Measurements from ENCODE around the gene ATF2.
"Not testable (repeated sequence)": the region's sequence is repeated elsewhere in the genome, so short reads cannot be mapped to it uniquely, and the experiment has no call there.

ATF2 gene

DNA sequence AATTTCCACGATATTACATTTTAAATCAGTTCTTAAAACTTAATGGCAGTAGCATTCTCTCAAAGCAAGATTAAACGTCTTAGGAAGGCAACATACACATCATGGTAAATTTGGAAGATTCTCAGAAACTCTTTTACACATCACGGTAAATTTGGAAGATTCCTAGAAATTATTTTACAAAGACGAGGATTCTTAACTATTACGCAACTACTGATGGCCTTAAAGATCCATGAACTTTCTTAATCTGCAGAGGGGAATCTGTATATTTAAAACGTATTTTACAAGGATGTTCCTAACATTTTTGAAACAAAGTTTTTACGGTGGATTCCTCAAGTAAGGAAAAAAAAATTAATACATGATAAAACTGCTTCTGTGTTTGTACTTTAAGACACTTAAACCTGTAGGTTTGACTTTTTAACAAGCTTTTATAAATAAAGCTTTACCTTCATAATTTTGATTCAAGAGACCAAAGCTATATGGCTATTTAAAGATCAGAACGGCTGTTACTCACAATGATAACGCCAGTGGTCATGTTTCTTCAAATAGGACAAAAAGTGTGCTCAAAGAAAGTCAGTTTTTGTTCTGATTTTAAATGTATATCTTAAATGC, 1.7 kb downstream of the ATF2 start:
- DNase-seq: no peak

DNA sequence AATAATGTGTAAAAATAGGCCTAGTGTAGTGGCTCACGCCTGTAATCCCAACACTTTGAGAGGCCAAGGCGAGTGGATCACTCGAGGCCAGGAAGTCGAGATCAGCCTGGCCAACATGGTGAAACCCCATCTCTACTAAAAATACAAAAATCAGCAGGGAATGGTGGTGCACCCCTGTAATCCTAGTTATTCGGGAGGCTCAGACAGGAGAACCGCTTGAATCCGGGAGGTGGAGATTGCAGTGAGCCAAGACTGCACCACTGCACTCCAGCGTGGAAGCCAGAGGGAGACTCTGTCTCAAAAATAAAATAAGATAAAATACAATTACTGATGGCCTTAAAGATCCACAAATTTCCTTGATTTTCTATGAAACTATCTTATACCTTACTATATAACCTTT, 3.8 kb downstream of the ATF2 start:
- no peak for DNase-seq

- no peak for DNase-seq
Observed at GRCh38 chr2:175158894-175159293, 9.1 kb downstream of the ATF2 start.

DNA sequence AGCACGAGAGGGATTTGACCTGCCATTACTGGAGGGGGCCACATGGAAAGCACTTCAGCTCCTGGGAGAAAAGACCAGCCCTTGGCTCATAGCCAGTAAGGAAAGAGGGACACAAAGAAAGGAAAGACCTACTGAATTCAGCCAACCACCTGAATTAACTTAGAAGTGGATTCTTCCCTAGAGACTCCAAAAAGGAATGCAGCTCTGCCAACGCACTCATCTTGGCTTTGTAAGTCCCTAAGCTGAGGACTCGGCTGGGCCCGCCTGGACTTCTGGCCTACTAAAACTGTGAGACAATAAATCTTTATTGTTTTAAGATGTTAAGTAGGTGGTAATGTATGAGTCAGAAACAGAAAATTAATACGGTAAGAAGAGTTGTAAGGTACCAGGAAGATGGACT, 11.5 kb downstream of the ATF2 start:
- no peak for DNase-seq

- no peak for DNase-seq
Observed at GRCh38 chr2:175154661-175155082, 13.3 kb downstream of the ATF2 start.

GRCh38 chr2:175152242-175152641, 15.8 kb downstream of the ATF2 start:
- DNase-seq: no peak

- no peak for DNase-seq
Observed at GRCh38 chr2:175151791-175152190, 16.2 kb downstream of the ATF2 start.

DNA sequence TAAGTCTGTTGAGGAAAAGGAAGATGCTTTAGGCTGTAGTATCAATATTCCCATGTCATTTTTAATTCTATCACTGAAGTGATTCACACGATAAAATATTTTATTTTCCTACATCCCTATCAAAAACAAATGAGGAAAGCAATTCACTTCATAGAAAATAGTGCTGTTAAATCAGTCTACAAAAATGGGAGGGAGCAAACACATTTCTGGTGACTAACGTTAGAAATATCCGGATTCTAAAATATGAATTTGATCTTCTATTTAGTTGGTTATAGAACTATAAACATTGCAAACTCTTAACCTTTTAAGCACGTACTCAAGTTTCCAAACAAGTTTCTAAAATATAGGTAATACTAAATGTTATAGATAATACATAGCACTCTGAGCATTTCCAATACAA, 20.8 kb downstream of the ATF2 start:
- DNase-seq: no peak

GRCh38 chr2:175143678-175144077, 24.3 kb downstream of the ATF2 start:
- DNase-seq: no peak

- DNase-seq: no peak
Observed at GRCh38 chr2:175143191-175143590, 24.8 kb downstream of the ATF2 start.

GRCh38 chr2:175140332-175140731, 27.7 kb downstream of the ATF2 start:
- DNase-seq: no peak

DNA sequence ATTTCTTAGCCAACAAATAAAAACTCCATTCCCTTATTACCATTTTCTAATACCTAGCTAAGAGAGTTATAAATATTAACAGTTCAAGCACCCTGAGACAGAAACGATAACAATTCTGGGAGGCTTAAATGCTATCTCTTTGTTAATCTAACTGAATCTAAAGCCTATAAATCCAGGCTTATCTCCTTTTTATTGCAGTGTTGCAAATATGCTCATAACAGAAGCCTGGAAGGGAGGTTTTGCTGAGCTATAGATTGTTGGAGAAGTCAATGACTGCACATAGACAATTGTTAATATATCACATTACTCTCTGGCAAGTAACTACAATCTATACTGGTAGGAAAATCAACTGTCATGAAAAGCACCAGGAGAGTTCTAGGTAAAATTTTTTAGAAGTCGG, 30.2 kb downstream of the ATF2 start:
- DNase-seq: no peak

DNA sequence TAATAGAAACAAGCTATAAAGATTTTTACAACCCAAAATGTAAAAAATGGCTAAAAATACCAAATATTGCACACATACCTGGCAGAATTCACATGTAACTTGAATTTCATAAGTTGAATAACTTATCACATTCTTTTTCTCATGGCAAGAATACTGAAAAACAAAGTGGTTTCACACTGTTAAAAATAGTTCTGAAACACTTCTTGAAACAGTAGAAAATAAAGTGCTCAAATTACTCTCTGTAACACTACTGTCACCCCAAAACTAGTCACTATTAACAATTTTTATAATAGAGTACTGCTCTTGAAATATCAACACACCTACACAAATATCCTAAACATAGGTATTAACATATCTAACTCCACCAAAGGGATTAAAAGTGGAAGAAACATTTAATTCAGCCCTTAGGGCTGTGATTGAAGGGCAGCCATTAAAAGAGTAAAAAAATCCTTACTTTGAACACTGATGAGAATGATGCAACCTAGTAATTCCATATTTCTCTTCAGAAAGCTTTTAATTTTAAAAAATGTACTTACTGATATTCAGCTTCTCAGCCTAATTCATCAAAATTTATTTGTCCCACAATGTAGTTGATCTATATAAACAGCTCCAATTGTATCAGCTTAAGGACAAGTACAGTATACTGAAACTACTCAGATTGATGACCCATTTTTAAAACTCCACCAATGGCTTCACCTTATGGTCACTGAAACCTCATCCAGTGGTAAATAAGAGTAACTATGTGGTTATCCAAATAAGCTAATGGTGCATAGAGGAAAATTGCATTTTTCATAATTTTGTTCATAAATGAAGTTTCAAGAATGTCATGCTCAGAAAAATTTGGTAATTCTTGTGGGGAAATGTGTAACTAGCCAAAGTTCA, 31.4 kb downstream of the ATF2 start:
- DNase-seq: no peak

DNA sequence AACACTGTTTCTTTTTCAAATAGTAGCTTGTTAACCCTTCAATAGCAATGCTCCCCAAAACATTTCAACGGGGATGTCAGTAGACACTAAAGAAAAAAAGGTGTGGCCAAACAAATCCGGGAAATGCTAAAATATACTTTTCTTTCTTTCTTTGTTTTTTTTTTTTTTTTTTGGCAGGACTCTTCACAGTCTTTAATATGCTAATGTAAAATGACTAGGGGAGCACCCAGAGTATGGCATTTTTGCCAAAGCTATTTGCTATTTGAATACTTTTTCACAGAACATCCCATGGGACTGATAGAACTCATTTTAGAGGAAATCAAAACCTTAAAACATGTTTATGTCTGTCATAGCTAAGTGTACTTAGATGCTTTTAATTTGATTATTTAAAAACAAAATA, 32.1 kb downstream of the ATF2 start:
- no peak for DNase-seq

DNA sequence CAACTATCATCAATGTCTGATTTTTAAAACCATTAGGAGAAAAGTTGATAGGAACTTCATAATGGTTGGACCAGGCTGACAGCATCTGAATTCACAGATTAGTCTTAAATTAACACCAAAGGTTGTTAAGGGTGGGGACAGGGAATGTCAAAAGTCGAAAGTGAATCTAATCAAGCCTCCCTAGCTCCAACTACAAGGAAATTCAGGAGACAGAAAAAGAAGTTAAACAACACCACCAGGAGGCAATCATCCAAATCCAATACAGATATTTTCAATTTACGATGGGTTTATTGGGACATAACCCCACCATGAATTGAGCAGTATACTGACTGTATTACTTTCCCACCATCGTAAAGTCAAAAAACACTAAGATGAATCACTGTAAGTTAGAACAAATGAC, 32.8 kb downstream of the ATF2 start:
- DNase-seq: no peak

DNA sequence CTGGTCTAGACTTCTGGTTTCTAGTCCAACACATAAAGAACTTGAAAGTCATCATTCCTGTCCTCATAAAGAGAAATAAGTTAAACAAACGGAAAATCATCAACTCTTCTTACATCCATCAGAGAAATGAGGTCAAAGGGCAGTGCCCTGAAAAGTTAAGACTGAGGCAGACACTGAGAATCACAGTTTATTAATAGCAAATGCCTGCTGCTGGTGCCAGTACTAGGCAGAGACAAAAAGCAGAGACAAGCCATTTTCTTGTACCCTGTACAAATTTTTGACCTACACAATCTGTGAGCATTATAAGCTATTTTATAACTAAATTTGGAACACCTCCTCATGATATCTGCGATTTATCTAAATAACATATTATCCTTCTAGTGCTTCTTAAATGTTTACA, 36.8 kb downstream of the ATF2 start:
- DNase-seq: no peak

DNA sequence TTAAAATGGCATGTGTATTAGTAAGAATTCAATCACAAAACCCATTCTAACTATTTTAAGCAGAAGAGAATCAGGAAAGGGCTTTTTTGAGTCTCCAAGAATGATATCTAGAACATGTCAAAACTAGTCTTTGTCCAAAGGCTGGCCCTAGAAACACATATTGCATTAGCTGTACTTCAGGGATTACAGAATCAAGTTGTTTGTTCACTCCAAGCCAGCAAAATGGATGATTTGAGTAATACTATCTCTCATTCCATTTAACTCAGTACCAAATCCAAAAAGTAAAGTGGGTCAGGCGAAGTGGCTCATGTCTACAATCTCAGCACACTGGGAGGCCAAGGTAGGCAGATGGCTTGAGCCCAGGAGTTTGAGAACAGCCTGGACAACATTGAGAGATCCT, 41.3 kb downstream of the ATF2 start:
- DNase-seq: no peak

- no peak for DNase-seq
Observed at GRCh38 chr2:175123254-175123653, 44.7 kb downstream of the ATF2 start.

DNA sequence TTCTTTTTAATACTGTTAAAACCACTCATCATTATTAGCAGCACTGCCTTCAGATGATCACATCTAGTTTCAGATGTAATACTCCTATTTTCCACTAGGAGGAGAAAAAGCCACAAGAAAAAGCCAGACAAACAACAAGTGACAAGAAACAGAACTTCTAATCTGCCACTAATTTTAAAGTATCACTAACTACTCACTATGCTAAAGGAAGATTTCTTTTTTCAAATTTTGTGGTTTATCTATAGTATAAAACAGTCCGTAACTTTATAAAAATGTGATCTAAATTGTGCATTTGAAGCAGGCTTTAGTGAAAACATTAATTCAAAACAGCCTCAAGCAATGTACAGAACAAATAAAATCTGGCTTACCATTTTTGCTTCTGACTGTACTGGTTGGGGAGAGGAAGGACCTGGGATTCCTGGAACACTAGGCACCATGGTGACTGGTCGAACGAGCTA, 56.8 kb downstream of the ATF2 start:
- peak in 1 of 56 donors; percentile 9 for DNase-seq

DNA sequence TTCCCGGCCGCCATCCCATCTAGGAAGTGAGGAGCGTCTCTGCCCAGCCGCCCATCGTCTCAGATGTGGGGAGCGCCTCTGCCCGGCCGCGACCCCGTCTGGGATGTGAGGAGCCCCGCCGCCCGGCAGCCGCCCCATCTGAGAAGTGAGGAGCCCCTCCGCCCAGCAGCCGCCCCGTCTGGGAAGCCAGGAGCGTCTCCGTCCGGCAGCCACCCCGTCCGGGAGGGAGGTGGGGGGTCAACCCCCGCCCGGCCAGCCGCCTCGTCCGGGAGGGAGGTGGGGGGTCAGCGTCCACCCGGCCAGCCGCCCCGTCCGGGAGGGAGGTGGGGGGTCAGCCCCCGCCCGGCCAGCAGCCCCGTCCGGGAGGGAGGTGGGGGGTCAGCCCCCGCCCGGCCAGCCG, 59.9 kb downstream of the ATF2 start:
- not testable (repeated sequence) for DNase-seq

- no peak for DNase-seq
Observed at GRCh38 chr2:175107146-175107545, 60.9 kb downstream of the ATF2 start.

DNA sequence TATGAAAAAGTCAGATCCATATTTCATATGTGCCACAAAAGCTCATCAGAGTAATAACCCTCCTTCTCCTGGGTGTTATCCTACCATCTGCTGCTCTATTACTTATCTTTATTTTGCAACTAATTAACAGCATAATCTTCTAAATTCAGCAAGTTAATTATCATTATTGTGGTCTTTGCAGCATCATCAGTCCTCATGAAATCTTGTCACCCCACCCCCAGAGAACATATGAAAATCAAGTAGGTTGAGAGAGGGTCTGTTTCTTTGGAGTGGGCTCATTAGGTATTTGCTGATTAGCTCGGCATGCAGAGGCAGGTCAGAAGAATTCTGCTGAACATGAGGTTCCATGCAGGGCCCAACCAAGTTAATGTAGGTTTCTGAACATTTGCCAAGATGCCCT, 64.8 kb downstream of the ATF2 start:
- DNase-seq: no peak

DNA sequence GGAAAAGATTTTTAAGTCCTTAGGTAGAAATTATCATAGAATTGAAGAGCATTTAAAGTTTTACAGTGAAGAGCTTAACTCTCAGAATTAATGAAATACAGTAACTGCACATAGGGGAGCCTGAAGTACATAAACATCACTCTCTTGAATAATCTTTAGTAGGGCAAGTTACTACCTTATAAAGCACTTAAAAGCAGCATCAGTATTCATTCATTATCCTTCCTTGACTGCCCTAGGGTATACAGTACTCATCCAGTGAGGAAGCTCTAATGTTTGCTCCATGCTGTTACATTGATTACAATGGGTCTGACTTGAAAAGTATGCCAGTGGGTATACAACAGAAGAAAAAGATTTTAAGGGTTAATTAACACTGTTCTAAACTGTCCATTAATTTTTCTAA, 66.5 kb downstream of the ATF2 start:
- no peak for DNase-seq
